ENCODE results near the gene BEX3.

GRCh38 chrX:103360092-103360491 is 16.2 kb upstream of the BEX3 start:
- TF ChIP-seq GATA2 (IDR thresholded peaks at IDR 0.05; ENCODE audit: low read depth, low read length) (no peak), GATA3 (IDR thresholded peaks at IDR 0.05; ENCODE audit: low read depth, low read length) (no peak)
